ENCODE measurements around the gene SLC25A33.
A peak's percentile ranks its signal among the peaks of the same experiment; 100 is the strongest.
"Not testable (repeated sequence)": the region's sequence is repeated elsewhere in the genome, so short reads cannot be mapped to it uniquely, and the experiment has no call there.

Gene SLC25A33

DNA sequence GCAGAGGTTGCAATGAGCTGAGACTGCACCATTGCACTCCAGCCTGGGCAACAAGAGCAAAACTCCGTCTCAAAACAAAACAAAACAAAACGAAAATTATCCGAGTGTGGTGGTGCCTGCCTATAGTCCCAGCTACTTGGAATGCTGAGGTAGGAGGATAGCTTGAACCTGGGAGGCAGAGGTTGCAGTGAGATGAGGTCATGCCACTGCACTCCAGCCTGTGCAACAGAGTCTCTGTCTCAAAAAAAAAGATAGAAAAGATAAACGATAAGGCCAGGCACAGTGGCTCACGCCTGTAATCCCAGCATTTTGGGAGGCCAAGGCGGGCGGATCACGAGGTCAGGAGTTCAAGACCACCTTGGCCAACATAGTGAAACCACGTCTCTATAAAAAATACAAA lies 23.7 kb upstream of the SLC25A33 start:
- H3K9ac ChIP-seq (ENCODE audit: low read depth, low read length); H3K4me1 ChIP-seq (ENCODE audit: control insufficient read depth, insufficient read depth, low read length): not testable (repeated sequence)

DNA sequence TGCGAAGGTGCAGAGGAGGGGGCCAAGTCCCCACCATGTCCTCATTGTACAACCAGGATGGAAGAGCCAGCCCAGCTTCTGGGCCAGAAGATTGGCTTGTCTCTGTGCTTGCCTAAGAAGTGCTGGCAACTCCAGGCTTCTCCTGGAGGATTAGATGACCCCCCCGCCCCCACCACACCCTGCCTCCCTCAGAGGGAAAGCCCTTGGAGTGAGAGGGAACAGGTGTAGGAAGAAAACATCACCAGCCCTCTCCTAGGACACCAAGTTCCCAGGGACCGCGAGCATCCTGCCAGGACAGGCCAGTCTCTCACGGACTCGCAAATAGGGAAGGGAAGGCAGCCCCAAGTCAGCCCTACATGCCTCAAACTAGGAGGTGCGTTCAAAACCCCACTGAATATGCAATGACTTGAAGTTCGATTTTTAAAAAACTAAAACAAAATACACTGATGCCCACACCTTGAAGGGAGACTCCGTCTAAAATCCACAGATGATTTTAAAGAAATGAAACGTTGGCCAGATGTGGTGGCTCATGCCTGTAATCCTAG lies 20.7 kb upstream of the SLC25A33 start:
- H3K4me3 ChIP-seq (ENCODE audit: low read length), result no peak overlapping the region
- no peaks in the 10 kb centered on the region for H3K9me3 ChIP-seq (replicated peaks; ENCODE audit: low read length)
- no peak overlapping the region for H3K4me2 ChIP-seq (ENCODE audit: low read length)
- H3K4me1 ChIP-seq (ENCODE audit: control insufficient read depth, insufficient read depth, low read length), result no peaks in the 10 kb centered on the region
- peaks cover 18% of the 10 kb centered on the region for H3K27me3 ChIP-seq (ENCODE audit: control insufficient read depth, insufficient read depth, low read length)
- no peaks in the 10 kb centered on the region for H3K36me3 ChIP-seq (ENCODE audit: insufficient read depth, low read length)
- H3K9ac ChIP-seq (ENCODE audit: low read depth, low read length), result no peak overlapping the region

More for the DNA sequence above, 23.7 kb upstream of the SLC25A33 start:
- H3K4me2 ChIP-seq (ENCODE audit: low read length); H3K9me3 ChIP-seq (replicated peaks; ENCODE audit: low read length); H3K4me3 ChIP-seq (ENCODE audit: low read length); H3K36me3 ChIP-seq (ENCODE audit: insufficient read depth, low read length): not testable (repeated sequence)
- H3K27me3 ChIP-seq (ENCODE audit: control insufficient read depth, insufficient read depth, low read length), result peaks cover 15% of the 10 kb centered on the region

DNA sequence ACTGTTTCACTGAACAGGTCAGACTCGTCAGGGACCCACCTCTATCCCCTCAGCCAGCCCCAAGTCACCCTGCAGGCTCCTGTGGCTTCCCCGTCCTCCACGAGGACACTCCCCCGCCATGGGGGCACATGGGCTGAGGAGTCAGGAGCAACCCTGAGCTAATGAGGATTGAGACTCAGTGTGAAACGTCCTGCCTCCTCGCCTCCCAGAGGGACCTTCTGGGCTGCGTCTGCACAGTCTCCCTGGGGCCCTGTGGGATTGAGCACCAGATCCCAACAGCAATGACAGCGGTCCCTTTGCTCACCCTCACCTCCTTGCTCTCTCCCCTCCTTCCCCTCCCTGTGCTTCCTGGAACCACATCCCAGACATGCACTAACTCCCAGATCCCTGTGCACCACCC lies 18.9 kb upstream of the SLC25A33 start:
- H3K4me1 ChIP-seq (ENCODE audit: control insufficient read depth, insufficient read depth, low read length), result no peaks in the 10 kb centered on the region
- peaks cover 18% of the 10 kb centered on the region for H3K27me3 ChIP-seq (ENCODE audit: control insufficient read depth, insufficient read depth, low read length)
- H3K9me3 ChIP-seq (replicated peaks; ENCODE audit: low read length), result no peaks in the 10 kb centered on the region
- no peak overlapping the region for H3K4me3 ChIP-seq (ENCODE audit: low read length)
- H3K36me3 ChIP-seq (ENCODE audit: insufficient read depth, low read length), result no peaks in the 10 kb centered on the region
- no peak overlapping the region for H3K9ac ChIP-seq (ENCODE audit: low read depth, low read length)
- no peak overlapping the region for H3K4me2 ChIP-seq (ENCODE audit: low read length)

DNA sequence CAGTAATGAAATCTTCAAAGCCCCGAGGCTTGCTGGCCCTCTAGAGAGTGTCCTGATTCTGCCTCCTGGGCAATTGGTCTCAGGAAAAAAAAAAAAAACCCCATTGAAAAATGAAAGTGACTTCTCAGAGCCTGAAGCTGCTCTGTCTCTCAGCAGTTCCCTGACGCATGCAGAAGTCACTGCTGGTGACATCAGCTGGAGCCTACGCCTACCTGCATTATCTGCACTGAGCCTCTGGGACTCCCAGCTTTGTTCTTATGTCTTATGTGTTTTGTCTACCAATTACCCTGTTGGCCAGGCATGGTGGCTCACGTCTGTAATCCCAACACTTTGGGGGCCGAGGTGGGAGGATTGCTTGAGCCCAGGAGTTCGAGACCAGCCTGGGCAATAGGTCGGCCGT lies 10.1 kb upstream of the SLC25A33 start:
- Histone ChIP-seq H3K4me2 (ENCODE audit: low read length) (peak overlapping the region; percentile 47), H3K4me3 (ENCODE audit: low read length) (no peak overlapping the region), H3K27me3 (ENCODE audit: control insufficient read depth, insufficient read depth, low read length) (peaks cover 3% of the 10 kb centered on the region), H3K4me1 (ENCODE audit: control insufficient read depth, insufficient read depth, low read length) (no peaks in the 10 kb centered on the region), H3K9me3 (replicated peaks; ENCODE audit: low read length) (no peaks in the 10 kb centered on the region), H3K9ac (ENCODE audit: low read depth, low read length) (no peak overlapping the region), H3K36me3 (ENCODE audit: insufficient read depth, low read length) (no peaks in the 10 kb centered on the region)

DNA sequence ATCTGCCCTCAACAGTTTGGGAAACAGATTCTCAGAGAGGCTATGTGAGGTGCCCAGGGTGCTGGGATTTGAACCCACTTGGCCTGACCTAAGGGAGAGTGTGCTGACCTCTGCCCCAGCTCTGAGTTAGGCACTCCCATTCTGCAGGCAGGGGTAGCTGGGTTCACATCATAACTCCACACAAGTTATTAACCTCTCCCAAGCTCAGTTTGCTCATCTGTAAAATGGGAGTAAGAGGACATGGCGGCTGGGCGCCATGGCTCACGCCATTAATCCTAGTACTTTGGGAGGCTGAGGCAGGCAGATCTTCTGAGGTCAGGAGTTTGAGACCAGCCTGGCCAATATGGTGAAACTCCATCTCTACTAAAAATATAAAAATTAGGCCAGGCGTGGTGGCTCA lies 8.9 kb upstream of the SLC25A33 start:
- H3K36me3 ChIP-seq (ENCODE audit: insufficient read depth, low read length), result no peaks in the 10 kb centered on the region
- H3K9me3 ChIP-seq (replicated peaks; ENCODE audit: low read length), result no peaks in the 10 kb centered on the region
- H3K9ac ChIP-seq (ENCODE audit: low read depth, low read length), result no peak overlapping the region
- H3K4me3 ChIP-seq (ENCODE audit: low read length), result no peak overlapping the region
- no peak overlapping the region for H3K4me2 ChIP-seq (ENCODE audit: low read length)
- peaks cover 3% of the 10 kb centered on the region for H3K27me3 ChIP-seq (ENCODE audit: control insufficient read depth, insufficient read depth, low read length)
- H3K4me1 ChIP-seq (ENCODE audit: control insufficient read depth, insufficient read depth, low read length), result no peaks in the 10 kb centered on the region

DNA sequence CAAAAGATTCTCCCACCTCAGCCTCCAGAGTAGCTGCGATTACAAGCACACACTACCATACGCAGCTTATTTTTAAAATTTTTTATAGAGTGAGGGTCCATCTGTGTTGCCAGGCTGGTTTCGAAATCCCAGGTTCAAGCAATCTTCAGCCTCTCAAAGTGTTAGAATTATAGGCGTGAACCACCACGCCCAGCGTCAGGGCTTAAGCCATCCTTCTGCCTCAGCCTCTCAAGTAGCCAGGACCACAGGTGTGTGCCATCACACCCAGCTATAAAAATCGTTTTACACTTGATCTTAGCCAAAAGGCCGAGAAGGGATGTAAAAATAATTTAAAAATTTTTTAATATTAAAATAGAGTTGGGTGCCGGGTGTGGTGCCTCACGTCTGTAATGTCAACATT lies 4.3 kb upstream of the SLC25A33 start:
- Histone ChIP-seq H3K36me3 (ENCODE audit: insufficient read depth, low read length) (no peaks in the 10 kb centered on the region), H3K9ac (ENCODE audit: low read depth, low read length) (no peak overlapping the region), H3K4me1 (ENCODE audit: control insufficient read depth, insufficient read depth, low read length) (peaks cover 1% of the 10 kb centered on the region), H3K9me3 (replicated peaks; ENCODE audit: low read length) (no peaks in the 10 kb centered on the region), H3K4me3 (ENCODE audit: low read length) (no peak overlapping the region), H3K4me2 (ENCODE audit: low read length) (no peak overlapping the region), H3K27me3 (ENCODE audit: control insufficient read depth, insufficient read depth, low read length) (no peaks in the 10 kb centered on the region)

DNA sequence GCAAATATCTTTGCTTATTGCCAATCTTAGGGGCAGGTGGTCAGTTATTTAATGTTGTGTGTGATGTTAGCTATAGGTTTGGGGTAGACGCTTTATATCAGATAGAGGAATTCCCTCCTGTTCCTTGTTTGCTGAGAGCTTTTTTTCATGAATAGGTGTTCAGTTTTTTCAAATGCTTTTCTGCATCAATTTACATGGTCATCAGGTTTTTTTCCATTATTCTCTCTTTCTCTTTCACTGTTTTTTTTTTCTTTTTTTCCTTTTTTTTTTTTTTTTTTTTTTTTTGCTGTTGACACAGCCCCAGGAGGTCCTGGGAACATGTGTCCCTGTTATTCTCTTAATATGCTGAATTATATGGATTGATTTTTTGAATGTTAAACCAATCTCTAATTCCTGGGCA lies 3.0 kb upstream of the SLC25A33 start:
- H3K27me3 ChIP-seq (ENCODE audit: control insufficient read depth, insufficient read depth, low read length), result no peaks in the 10 kb centered on the region
- H3K9ac ChIP-seq (ENCODE audit: low read depth, low read length), result no peak overlapping the region
- no peak overlapping the region for H3K4me2 ChIP-seq (ENCODE audit: low read length)

DNA sequence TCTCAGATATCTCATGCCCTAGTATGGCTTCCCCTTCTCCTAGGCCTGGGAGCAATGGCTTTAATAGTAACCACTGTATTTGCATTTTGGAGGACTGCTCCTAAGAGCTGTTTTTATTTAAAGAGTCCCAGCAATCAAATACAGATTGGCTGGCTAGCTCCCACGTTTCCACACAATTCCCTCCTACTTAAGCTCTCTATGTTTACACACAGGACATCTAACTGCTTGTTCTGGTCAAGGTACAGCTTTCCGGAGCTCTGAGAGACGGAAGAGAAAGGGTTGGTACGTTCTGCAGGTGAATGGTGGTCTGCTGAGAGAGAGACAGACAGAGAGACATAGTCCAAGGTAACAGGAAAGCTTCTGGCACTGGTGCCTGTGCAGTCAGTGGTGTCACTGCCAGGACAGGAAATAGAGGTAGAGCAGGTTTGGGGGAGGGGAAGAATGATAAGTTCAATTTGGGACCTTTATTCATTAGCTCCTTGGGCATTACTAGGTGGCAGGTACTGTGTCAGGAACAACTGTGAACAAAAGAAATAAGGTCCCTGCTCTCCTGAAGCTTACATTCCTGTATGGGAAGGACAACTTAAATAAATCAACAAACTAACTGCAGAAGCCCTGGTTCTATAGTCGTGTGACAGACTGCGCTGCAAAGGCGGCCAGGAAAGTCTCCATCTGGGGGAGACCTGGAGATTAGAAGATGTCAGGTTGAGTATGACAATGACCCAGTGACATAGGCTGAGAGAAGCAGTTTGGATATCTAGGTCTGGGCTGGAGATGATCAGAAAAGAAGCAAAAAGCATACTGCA lies 1.2 kb upstream of the SLC25A33 start:
- Histone ChIP-seq H3K36me3 (ENCODE audit: insufficient read depth, low read length) (no peaks in the 10 kb centered on the region), H3K9me3 (replicated peaks; ENCODE audit: low read length) (no peaks in the 10 kb centered on the region), H3K4me1 (ENCODE audit: control insufficient read depth, insufficient read depth, low read length) (peaks cover 14% of the 10 kb centered on the region), H3K4me2 (ENCODE audit: low read length) (no peak overlapping the region), H3K27me3 (ENCODE audit: control insufficient read depth, insufficient read depth, low read length) (no peaks in the 10 kb centered on the region), H3K4me3 (ENCODE audit: low read length) (no peak overlapping the region), H3K9ac (ENCODE audit: low read depth, low read length) (no peak overlapping the region)

More for the DNA sequence above, 3.0 kb upstream of the SLC25A33 start:
- Histone ChIP-seq H3K9me3 (replicated peaks; ENCODE audit: low read length) (no peaks in the 10 kb centered on the region), H3K4me3 (ENCODE audit: low read length) (no peak overlapping the region), H3K36me3 (ENCODE audit: insufficient read depth, low read length) (no peaks in the 10 kb centered on the region), H3K4me1 (ENCODE audit: control insufficient read depth, insufficient read depth, low read length) (peaks cover 10% of the 10 kb centered on the region)

DNA sequence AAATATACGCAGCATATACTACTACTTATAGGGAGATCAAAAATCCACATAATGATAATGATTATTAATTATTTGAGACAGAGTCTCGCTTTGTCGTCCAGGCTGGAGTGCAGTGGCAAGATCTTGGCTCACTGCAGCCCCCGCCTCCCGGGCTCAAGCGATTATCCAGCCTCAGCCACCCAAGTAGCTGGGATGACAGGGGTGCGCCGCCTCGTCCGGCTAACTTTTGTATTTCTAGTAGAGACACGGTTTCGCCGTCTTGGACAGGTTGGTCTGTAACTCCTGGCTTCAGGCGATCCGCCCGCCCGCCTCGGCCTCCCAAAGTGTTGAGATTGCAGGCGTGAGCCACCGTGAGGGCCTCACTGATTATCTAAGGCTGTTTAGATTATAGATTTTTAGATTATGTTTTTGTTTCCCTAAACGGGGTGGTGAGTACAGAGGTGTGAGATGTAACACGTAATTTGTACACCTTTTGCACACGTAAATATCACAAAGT lies 548 bp upstream of the SLC25A33 start:
- peak overlapping the region; percentile 49 for H3K9ac ChIP-seq (ENCODE audit: low read depth, low read length)
- H3K9me3 ChIP-seq (replicated peaks; ENCODE audit: low read length), result no peaks in the 10 kb centered on the region
- H3K4me2 ChIP-seq (ENCODE audit: low read length), result peak overlapping the region; percentile 37
- no peak overlapping the region for H3K4me3 ChIP-seq (ENCODE audit: low read length)
- peaks cover 14% of the 10 kb centered on the region for H3K4me1 ChIP-seq (ENCODE audit: control insufficient read depth, insufficient read depth, low read length)
- no peaks in the 10 kb centered on the region for H3K27me3 ChIP-seq (ENCODE audit: control insufficient read depth, insufficient read depth, low read length)
- H3K36me3 ChIP-seq (ENCODE audit: insufficient read depth, low read length), result no peaks in the 10 kb centered on the region

DNA sequence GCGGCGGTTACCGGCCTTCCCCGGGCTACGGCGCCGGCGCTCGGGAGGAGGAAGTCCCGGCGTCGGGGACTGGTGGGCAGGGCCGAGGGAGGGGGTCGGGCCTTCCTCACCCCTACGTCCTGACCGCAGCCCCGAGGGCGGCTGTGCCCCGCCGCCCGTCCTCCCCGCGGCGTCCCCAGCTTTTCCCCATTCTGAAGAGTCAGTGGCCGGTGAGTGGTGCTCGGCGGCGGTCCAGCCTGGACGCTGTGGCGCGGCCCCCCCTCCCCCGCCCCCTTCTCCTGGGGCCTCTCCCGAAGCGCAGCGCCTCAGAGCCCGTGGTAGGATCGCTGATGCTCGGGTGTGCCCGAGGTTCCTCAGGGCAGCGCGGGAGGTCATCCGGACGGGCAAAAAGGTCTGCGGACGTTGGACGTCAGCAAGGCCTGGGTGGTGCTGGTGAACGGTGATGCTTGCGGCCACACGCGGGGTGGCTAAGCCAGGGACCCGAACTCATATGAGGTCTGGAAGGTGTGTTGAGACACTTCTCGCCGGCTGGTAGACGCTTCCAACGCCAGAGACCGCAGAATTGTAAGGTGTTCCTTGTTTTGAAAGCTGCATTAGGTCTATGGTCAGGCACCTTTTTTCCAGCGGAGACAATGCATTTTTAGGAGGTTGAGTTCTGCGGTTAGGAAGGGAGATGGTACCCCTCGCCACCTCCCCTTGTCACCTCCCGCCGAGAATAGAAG lies 725 bp downstream of the SLC25A33 start:
- Histone ChIP-seq H3K27me3 (ENCODE audit: control insufficient read depth, insufficient read depth, low read length) (no peaks in the 10 kb centered on the region), H3K4me3 (ENCODE audit: low read length) (peak overlapping the region; percentile 91), H3K4me1 (ENCODE audit: control insufficient read depth, insufficient read depth, low read length) (peaks cover 14% of the 10 kb centered on the region), H3K36me3 (ENCODE audit: insufficient read depth, low read length) (no peaks in the 10 kb centered on the region), H3K9ac (ENCODE audit: low read depth, low read length) (peak overlapping the region; percentile 85), H3K4me2 (ENCODE audit: low read length) (peak overlapping the region; percentile 98), H3K9me3 (replicated peaks; ENCODE audit: low read length) (no peaks in the 10 kb centered on the region)

DNA sequence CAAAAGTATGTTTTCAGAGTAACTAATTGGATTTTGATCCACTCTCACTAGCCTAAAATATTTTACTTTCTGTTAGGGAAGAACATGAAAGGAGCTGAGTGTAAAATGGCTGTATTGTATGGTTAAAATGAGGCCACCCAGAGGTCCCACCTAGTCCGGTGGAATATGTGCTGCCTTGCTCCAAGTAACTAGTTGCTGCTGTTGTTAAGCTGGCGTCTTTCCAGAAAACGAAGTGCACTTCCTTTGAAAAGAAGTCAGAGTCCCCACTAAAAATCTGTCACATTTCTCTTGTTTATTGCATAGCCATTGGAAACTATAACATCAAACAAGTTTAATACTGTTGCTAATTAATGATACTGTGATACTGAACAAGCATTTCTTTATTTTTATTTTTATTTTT lies 3.2 kb downstream of the SLC25A33 start:
- H3K4me3 ChIP-seq (ENCODE audit: low read length), result no peak overlapping the region
- no peaks in the 10 kb centered on the region for H3K27me3 ChIP-seq (ENCODE audit: control insufficient read depth, insufficient read depth, low read length)
- no peaks in the 10 kb centered on the region for H3K36me3 ChIP-seq (ENCODE audit: insufficient read depth, low read length)
- no peak overlapping the region for H3K4me2 ChIP-seq (ENCODE audit: low read length)
- H3K4me1 ChIP-seq (ENCODE audit: control insufficient read depth, insufficient read depth, low read length), result peaks cover 14% of the 10 kb centered on the region
- no peaks in the 10 kb centered on the region for H3K9me3 ChIP-seq (replicated peaks; ENCODE audit: low read length)
- H3K9ac ChIP-seq (ENCODE audit: low read depth, low read length), result no peak overlapping the region
